ENCODE measurements around the gene PFN2.
"Not testable (repeated sequence)": the region's sequence is repeated elsewhere in the genome, so short reads cannot be mapped to it uniquely, and the experiment has no call there.

PFN2 gene

DNA sequence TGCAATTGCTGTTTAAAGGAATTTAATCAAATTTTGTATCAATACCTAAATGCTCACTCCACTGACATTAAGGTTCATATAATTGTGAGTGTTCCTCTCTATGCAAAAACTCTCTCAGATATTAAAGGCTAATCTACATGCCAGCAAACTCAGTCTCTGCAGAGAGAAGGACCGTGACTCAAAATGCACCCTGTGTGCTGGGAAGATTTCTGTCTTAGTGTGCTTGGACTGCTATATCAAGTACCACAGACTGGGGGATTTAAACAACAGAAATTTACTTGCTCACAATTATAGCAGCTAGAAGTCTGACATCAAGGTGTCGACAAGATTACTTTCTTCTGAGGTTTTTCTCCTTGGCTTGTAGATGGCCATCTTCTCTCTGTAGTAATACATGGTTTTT lies 18.6 kb upstream of the PFN2 start:
- DNase-seq (ENCODE audit: low read depth) = no peak
- no peaks in the 10 kb centered on the region for H3K36me3 ChIP-seq (ENCODE audit: control insufficient read depth, insufficient read depth, low read length, severe bottlenecking)
- H3K9ac ChIP-seq (ENCODE audit: low read length) = no peak overlapping the region
- H3K4me1 ChIP-seq (ENCODE audit: control insufficient read depth, insufficient read depth, low read length) = no peaks in the 10 kb centered on the region
- no peaks in the 10 kb centered on the region for H3K9me3 ChIP-seq (ENCODE audit: control insufficient read depth, low read length)
- H3K4me3 ChIP-seq (ENCODE audit: low read length) = no peak overlapping the region
- H3K27me3 ChIP-seq (replicated peaks; ENCODE audit: control insufficient read depth, insufficient read depth, low read length) = no peaks in the 10 kb centered on the region

GRCh38 chr3:149983628-149984027 lies 12.9 kb upstream of the PFN2 start:
- Histone ChIP-seq H3K4me3 (ENCODE audit: low read length) (no peak overlapping the region), H3K9me3 (ENCODE audit: control insufficient read depth, low read length) (no peaks in the 10 kb centered on the region), H3K9ac (ENCODE audit: low read length) (no peak overlapping the region), H3K27me3 (replicated peaks; ENCODE audit: control insufficient read depth, insufficient read depth, low read length) (no peaks in the 10 kb centered on the region), H3K4me1 (ENCODE audit: control insufficient read depth, insufficient read depth, low read length) (no peaks in the 10 kb centered on the region), H3K36me3 (ENCODE audit: control insufficient read depth, insufficient read depth, low read length, severe bottlenecking) (no peaks in the 10 kb centered on the region)
- no peak for DNase-seq (ENCODE audit: low read depth)

- not testable (repeated sequence) for H3K36me3 ChIP-seq (ENCODE audit: control insufficient read depth, insufficient read depth, low read length, severe bottlenecking); H3K4me3 ChIP-seq (ENCODE audit: low read length); H3K9ac ChIP-seq (ENCODE audit: low read length)
These were observed 12.4 kb upstream of the PFN2 start for GRCh38 chr3:149983053-149983452.

DNA sequence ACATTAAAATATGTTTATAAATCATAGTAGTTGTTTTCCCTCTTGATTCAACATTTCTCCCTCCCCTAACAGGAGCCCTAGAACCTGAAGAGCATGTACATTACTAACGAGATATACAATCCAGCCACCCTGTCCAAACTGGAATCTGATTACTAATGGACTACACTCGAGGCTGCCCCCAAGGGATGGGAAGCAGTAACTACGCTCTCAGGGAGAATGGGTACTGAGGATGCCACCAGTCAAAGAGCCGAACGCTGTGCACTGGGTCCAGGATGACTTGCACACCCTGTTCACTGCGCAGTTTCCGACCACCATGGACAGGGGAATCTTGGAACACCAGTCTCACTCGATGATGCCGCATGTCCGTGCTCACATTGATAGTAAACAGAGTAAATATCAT lies 11.3 kb upstream of the PFN2 start:
- H3K4me1 ChIP-seq (ENCODE audit: control insufficient read depth, insufficient read depth, low read length); H3K36me3 ChIP-seq (ENCODE audit: control insufficient read depth, insufficient read depth, low read length, severe bottlenecking); H3K9ac ChIP-seq (ENCODE audit: low read length); DNase-seq (ENCODE audit: low read depth); H3K9me3 ChIP-seq (ENCODE audit: control insufficient read depth, low read length); H3K27me3 ChIP-seq (replicated peaks; ENCODE audit: control insufficient read depth, insufficient read depth, low read length); H3K4me3 ChIP-seq (ENCODE audit: low read length): not testable (repeated sequence)

More at GRCh38 chr3:149983053-149983452, 12.4 kb upstream of the PFN2 start:
- H3K9me3 ChIP-seq (ENCODE audit: control insufficient read depth, low read length); DNase-seq (ENCODE audit: low read depth); H3K4me1 ChIP-seq (ENCODE audit: control insufficient read depth, insufficient read depth, low read length); H3K27me3 ChIP-seq (replicated peaks; ENCODE audit: control insufficient read depth, insufficient read depth, low read length): not testable (repeated sequence)

- peaks cover 11% of the 10 kb centered on the region for H3K4me1 ChIP-seq (ENCODE audit: control insufficient read depth, insufficient read depth, low read length)
- H3K27me3 ChIP-seq (replicated peaks; ENCODE audit: control insufficient read depth, insufficient read depth, low read length) = no peaks in the 10 kb centered on the region
- DNase-seq (ENCODE audit: low read depth) = peak; percentile 75
- H3K4me3 ChIP-seq (ENCODE audit: low read length) = no peak overlapping the region
- H3K36me3 ChIP-seq (ENCODE audit: control insufficient read depth, insufficient read depth, low read length, severe bottlenecking) = no peaks in the 10 kb centered on the region
- H3K9me3 ChIP-seq (ENCODE audit: control insufficient read depth, low read length) = no peaks in the 10 kb centered on the region
- H3K9ac ChIP-seq (ENCODE audit: low read length) = no peak overlapping the region
These were observed 6.7 kb upstream of the PFN2 start for GRCh38 chr3:149977386-149977785.

- DNase-seq (ENCODE audit: low read depth) = no peak
- no peak overlapping the region for H3K4me3 ChIP-seq (ENCODE audit: low read length)
- no peaks in the 10 kb centered on the region for H3K27me3 ChIP-seq (replicated peaks; ENCODE audit: control insufficient read depth, insufficient read depth, low read length)
- no peaks in the 10 kb centered on the region for H3K36me3 ChIP-seq (ENCODE audit: control insufficient read depth, insufficient read depth, low read length, severe bottlenecking)
- H3K9ac ChIP-seq (ENCODE audit: low read length) = no peak overlapping the region
- H3K9me3 ChIP-seq (ENCODE audit: control insufficient read depth, low read length) = no peaks in the 10 kb centered on the region
- peaks cover 11% of the 10 kb centered on the region for H3K4me1 ChIP-seq (ENCODE audit: control insufficient read depth, insufficient read depth, low read length)
These were observed 5.2 kb upstream of the PFN2 start for GRCh38 chr3:149975919-149976318.

GRCh38 chr3:149971403-149972075 lies 844 bp upstream of the PFN2 start:
- peaks cover 22% of the 10 kb centered on the region for H3K4me1 ChIP-seq (ENCODE audit: control insufficient read depth, insufficient read depth, low read length)
- no peaks in the 10 kb centered on the region for H3K9me3 ChIP-seq (ENCODE audit: control insufficient read depth, low read length)
- no peaks in the 10 kb centered on the region for H3K27me3 ChIP-seq (replicated peaks; ENCODE audit: control insufficient read depth, insufficient read depth, low read length)
- H3K36me3 ChIP-seq (ENCODE audit: control insufficient read depth, insufficient read depth, low read length, severe bottlenecking) = no peaks in the 10 kb centered on the region
- peak overlapping the region; percentile 82 for H3K9ac ChIP-seq (ENCODE audit: low read length)
- peak; percentile 90 for DNase-seq (ENCODE audit: low read depth)
- peak overlapping the region; percentile 92 for H3K4me3 ChIP-seq (ENCODE audit: low read length)

DNA sequence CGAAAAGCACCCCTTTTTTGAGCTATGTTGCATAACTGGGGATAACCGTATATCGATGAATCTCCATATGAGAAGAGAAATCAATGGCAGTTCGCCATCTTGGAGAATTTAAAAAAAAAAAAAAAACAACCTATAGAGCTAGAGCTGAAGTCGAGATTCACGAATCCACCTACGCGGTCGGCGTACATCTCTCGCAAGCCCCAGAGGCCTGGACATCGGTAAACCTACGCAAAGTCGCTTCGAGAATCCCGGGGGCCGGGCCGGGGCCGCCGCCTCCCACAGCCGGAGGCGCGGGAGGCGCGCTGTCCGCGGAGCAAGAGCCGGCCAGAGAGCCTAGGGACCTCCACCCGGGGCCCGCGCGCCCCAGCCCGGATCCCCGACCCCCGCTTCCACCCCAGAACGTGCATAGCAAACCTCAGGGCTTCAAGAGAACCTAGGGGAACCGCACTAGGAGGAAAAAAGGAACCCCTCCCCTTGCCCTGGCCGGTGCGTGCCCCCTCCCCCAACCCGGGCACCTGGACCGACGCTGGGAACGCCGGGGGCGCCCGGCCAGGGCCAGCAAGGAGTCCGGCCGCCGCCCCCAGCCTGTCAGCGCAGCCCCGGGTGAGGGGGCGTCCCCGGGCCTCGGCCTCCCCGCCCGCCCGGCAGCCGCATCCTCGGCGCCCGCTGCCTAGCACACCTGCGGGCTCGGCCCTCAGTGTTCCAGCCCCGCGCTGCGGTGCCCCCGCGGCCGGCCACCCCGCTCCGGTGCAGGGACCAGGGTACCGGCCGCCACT lies 567 bp downstream of the PFN2 start:
- Histone ChIP-seq H3K36me3 (ENCODE audit: control insufficient read depth, insufficient read depth, low read length, severe bottlenecking) (peaks cover 8% of the 10 kb centered on the region), H3K9ac (ENCODE audit: low read length) (peak overlapping the region; percentile 89), H3K4me1 (ENCODE audit: control insufficient read depth, insufficient read depth, low read length) (peaks cover 27% of the 10 kb centered on the region), H3K4me3 (ENCODE audit: low read length) (peak overlapping the region; percentile 92), H3K9me3 (ENCODE audit: control insufficient read depth, low read length) (no peaks in the 10 kb centered on the region), H3K27me3 (replicated peaks; ENCODE audit: control insufficient read depth, insufficient read depth, low read length) (no peaks in the 10 kb centered on the region)
- DNase-seq (ENCODE audit: low read depth) = peak; percentile 93

GRCh38 chr3:149969110-149969939 lies 1.4 kb downstream of the PFN2 start:
- Histone ChIP-seq H3K9me3 (ENCODE audit: control insufficient read depth, low read length) (no peaks in the 10 kb centered on the region), H3K27me3 (replicated peaks; ENCODE audit: control insufficient read depth, insufficient read depth, low read length) (no peaks in the 10 kb centered on the region), H3K4me3 (ENCODE audit: low read length) (peak overlapping the region; percentile 92), H3K36me3 (ENCODE audit: control insufficient read depth, insufficient read depth, low read length, severe bottlenecking) (peaks cover 8% of the 10 kb centered on the region), H3K9ac (ENCODE audit: low read length) (peak overlapping the region; percentile 89), H3K4me1 (ENCODE audit: control insufficient read depth, insufficient read depth, low read length) (peaks cover 35% of the 10 kb centered on the region)
- DNase-seq (ENCODE audit: low read depth) = peak; percentile 93

- Histone ChIP-seq H3K4me1 (ENCODE audit: control insufficient read depth, insufficient read depth, low read length) (peaks cover 46% of the 10 kb centered on the region), H3K9me3 (ENCODE audit: control insufficient read depth, low read length) (no peaks in the 10 kb centered on the region), H3K36me3 (ENCODE audit: control insufficient read depth, insufficient read depth, low read length, severe bottlenecking) (peaks cover 8% of the 10 kb centered on the region), H3K9ac (ENCODE audit: low read length) (peak overlapping the region; percentile 89), H3K27me3 (replicated peaks; ENCODE audit: control insufficient read depth, insufficient read depth, low read length) (no peaks in the 10 kb centered on the region), H3K4me3 (ENCODE audit: low read length) (peak overlapping the region; percentile 92)
- peak; percentile 30 for DNase-seq (ENCODE audit: low read depth)
These were observed 2.5 kb downstream of the PFN2 start for GRCh38 chr3:149968216-149968615.

DNA sequence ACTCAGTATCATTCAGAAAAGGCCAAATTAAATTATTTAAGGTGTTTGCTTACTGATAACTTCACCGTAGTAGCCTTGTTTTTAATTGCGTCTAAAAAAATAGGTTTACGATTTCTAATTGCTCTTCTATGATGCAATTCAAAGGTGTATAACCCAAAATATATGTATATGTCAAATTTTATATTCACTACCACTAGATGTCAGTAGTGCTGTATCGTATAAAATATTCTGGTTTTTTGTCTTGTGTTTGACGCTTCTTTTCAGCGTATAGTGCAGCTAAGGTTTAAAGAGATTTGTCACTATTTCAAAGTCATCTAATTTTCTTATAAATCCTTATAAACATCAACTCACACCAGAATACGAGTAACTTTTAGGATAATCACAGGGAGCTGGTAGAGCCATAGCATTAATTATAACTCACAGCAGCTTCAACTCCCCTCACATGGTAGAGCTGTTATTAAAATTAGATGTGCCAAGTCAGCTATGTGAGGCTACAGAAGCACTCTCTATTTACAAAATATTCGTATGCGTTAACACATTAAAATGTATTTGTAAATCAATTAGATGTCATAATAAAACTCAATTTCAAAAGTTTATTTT lies 3.5 kb downstream of the PFN2 start:
- no peaks in the 10 kb centered on the region for H3K9me3 ChIP-seq (ENCODE audit: control insufficient read depth, low read length)
- peaks cover 48% of the 10 kb centered on the region for H3K4me1 ChIP-seq (ENCODE audit: control insufficient read depth, insufficient read depth, low read length)
- peak; percentile 87 for DNase-seq (ENCODE audit: low read depth)
- H3K4me3 ChIP-seq (ENCODE audit: low read length) = peak overlapping the region; percentile 38
- H3K36me3 ChIP-seq (ENCODE audit: control insufficient read depth, insufficient read depth, low read length, severe bottlenecking) = peaks cover 8% of the 10 kb centered on the region
- no peaks in the 10 kb centered on the region for H3K27me3 ChIP-seq (replicated peaks; ENCODE audit: control insufficient read depth, insufficient read depth, low read length)
- H3K9ac ChIP-seq (ENCODE audit: low read length) = peak overlapping the region; percentile 18
